ENCODE data around the gene MICA. TPM values are rescaled to one million over a fixed set of nuclear protein-coding genes. Genes with fewer than 3 reads are reported as not detected.
"Not testable (repeated sequence)": the region's sequence is repeated elsewhere in the genome, so short reads cannot be mapped to it uniquely, and the experiment has no call there.

MICA gene
- total RNA-seq, 1 experiment from 2014 or later = not detected

GRCh38 chr6:31386099-31386498 is 17.3 kb upstream of the MICA start:
- no peaks in the 10 kb centered on the region for H3K36me3 ChIP-seq (ENCODE audit: insufficient read depth, low read length)
- no peak for DNase-seq
- H4K20me1 ChIP-seq (ENCODE audit: insufficient read depth, low read depth, low read length) = no peaks in the 10 kb centered on the region
- H3K4me2 ChIP-seq (ENCODE audit: low read depth, low read length, poor library complexity, severe bottlenecking) = no peak overlapping the region
- H3K27me3 ChIP-seq (ENCODE audit: low read length) = no peaks in the 10 kb centered on the region
- H2AFZ ChIP-seq (ENCODE audit: low read length) = no peak overlapping the region
- no peak overlapping the region for H3K4me3 ChIP-seq (ENCODE audit: low read length)
- H3K4me1 ChIP-seq (ENCODE audit: low read length) = no peaks in the 10 kb centered on the region
- H3K9me3 ChIP-seq (ENCODE audit: low read length) = no peaks in the 10 kb centered on the region
- no peak overlapping the region for H3K9ac ChIP-seq (ENCODE audit: low read length)
- H3K9me2 ChIP-seq (replicated peaks; ENCODE audit: insufficient read depth, low read length) = no peaks in the 10 kb centered on the region
- H3K27ac ChIP-seq (ENCODE audit: low read length) = no peak overlapping the region
- no peaks in the 10 kb centered on the region for H3K79me2 ChIP-seq (ENCODE audit: low read length)

- Histone ChIP-seq H3K36me3 (ENCODE audit: insufficient read depth, low read length) (no peaks in the 10 kb centered on the region), H3K4me3 (ENCODE audit: low read length) (no peak overlapping the region), H3K79me2 (ENCODE audit: low read length) (no peaks in the 10 kb centered on the region), H3K9me2 (replicated peaks; ENCODE audit: insufficient read depth, low read length) (no peaks in the 10 kb centered on the region), H3K9me3 (ENCODE audit: low read length) (no peaks in the 10 kb centered on the region), H3K9ac (ENCODE audit: low read length) (no peak overlapping the region), H4K20me1 (ENCODE audit: insufficient read depth, low read depth, low read length) (no peaks in the 10 kb centered on the region), H3K4me1 (ENCODE audit: low read length) (no peaks in the 10 kb centered on the region), H3K27ac (ENCODE audit: low read length) (no peak overlapping the region), H3K4me2 (ENCODE audit: low read depth, low read length, poor library complexity, severe bottlenecking) (no peak overlapping the region), H2AFZ (ENCODE audit: low read length) (no peak overlapping the region), H3K27me3 (ENCODE audit: low read length) (no peaks in the 10 kb centered on the region)
- DNase-seq = no peak
These were observed 16.4 kb upstream of the MICA start for GRCh38 chr6:31386977-31387376.

- not testable (repeated sequence) for DNase-seq; H3K79me2 ChIP-seq (ENCODE audit: low read length); H3K4me3 ChIP-seq (ENCODE audit: low read length); H3K4me2 ChIP-seq (ENCODE audit: low read depth, low read length, poor library complexity, severe bottlenecking); H2AFZ ChIP-seq (ENCODE audit: low read length); H3K9me2 ChIP-seq (replicated peaks; ENCODE audit: insufficient read depth, low read length); H3K4me1 ChIP-seq (ENCODE audit: low read length); H3K27me3 ChIP-seq (ENCODE audit: low read length); H3K36me3 ChIP-seq (ENCODE audit: insufficient read depth, low read length); H3K27ac ChIP-seq (ENCODE audit: low read length); H4K20me1 ChIP-seq (ENCODE audit: insufficient read depth, low read depth, low read length); H3K9ac ChIP-seq (ENCODE audit: low read length); H3K9me3 ChIP-seq (ENCODE audit: low read length)
These were observed 14.2 kb upstream of the MICA start for GRCh38 chr6:31388916-31389801.

- H3K4me3 ChIP-seq (ENCODE audit: low read length); DNase-seq; H2AFZ ChIP-seq (ENCODE audit: low read length); H3K79me2 ChIP-seq (ENCODE audit: low read length); H3K9ac ChIP-seq (ENCODE audit: low read length); H3K9me2 ChIP-seq (replicated peaks; ENCODE audit: insufficient read depth, low read length); H3K36me3 ChIP-seq (ENCODE audit: insufficient read depth, low read length); H4K20me1 ChIP-seq (ENCODE audit: insufficient read depth, low read depth, low read length); H3K4me1 ChIP-seq (ENCODE audit: low read length); H3K9me3 ChIP-seq (ENCODE audit: low read length); H3K27me3 ChIP-seq (ENCODE audit: low read length); H3K4me2 ChIP-seq (ENCODE audit: low read depth, low read length, poor library complexity, severe bottlenecking); H3K27ac ChIP-seq (ENCODE audit: low read length): not testable (repeated sequence)
These were observed 13.6 kb upstream of the MICA start for GRCh38 chr6:31389802-31390132.

GRCh38 chr6:31393932-31394331 is 9.5 kb upstream of the MICA start:
- no peaks in the 10 kb centered on the region for H4K20me1 ChIP-seq (ENCODE audit: insufficient read depth, low read depth, low read length)
- H3K4me2 ChIP-seq (ENCODE audit: low read depth, low read length, poor library complexity, severe bottlenecking) = no peak overlapping the region
- no peak overlapping the region for H3K4me3 ChIP-seq (ENCODE audit: low read length)
- no peaks in the 10 kb centered on the region for H3K9me2 ChIP-seq (replicated peaks; ENCODE audit: insufficient read depth, low read length)
- no peak overlapping the region for H3K9ac ChIP-seq (ENCODE audit: low read length)
- no peak overlapping the region for H2AFZ ChIP-seq (ENCODE audit: low read length)
- no peaks in the 10 kb centered on the region for H3K9me3 ChIP-seq (ENCODE audit: low read length)
- H3K36me3 ChIP-seq (ENCODE audit: insufficient read depth, low read length) = no peaks in the 10 kb centered on the region
- no peaks in the 10 kb centered on the region for H3K27me3 ChIP-seq (ENCODE audit: low read length)
- no peak for DNase-seq
- no peaks in the 10 kb centered on the region for H3K79me2 ChIP-seq (ENCODE audit: low read length)
- H3K27ac ChIP-seq (ENCODE audit: low read length) = no peak overlapping the region
- H3K4me1 ChIP-seq (ENCODE audit: low read length) = no peaks in the 10 kb centered on the region

GRCh38 chr6:31394381-31394780 is 9.0 kb upstream of the MICA start:
- Histone ChIP-seq H3K36me3 (ENCODE audit: insufficient read depth, low read length) (no peaks in the 10 kb centered on the region), H3K27me3 (ENCODE audit: low read length) (no peaks in the 10 kb centered on the region), H3K4me3 (ENCODE audit: low read length) (no peak overlapping the region), H3K4me2 (ENCODE audit: low read depth, low read length, poor library complexity, severe bottlenecking) (no peak overlapping the region), H3K9me3 (ENCODE audit: low read length) (no peaks in the 10 kb centered on the region), H2AFZ (ENCODE audit: low read length) (no peak overlapping the region), H4K20me1 (ENCODE audit: insufficient read depth, low read depth, low read length) (no peaks in the 10 kb centered on the region), H3K27ac (ENCODE audit: low read length) (no peak overlapping the region), H3K9ac (ENCODE audit: low read length) (no peak overlapping the region), H3K9me2 (replicated peaks; ENCODE audit: insufficient read depth, low read length) (no peaks in the 10 kb centered on the region), H3K4me1 (ENCODE audit: low read length) (no peaks in the 10 kb centered on the region), H3K79me2 (ENCODE audit: low read length) (no peaks in the 10 kb centered on the region)
- DNase-seq = no peak

- H3K4me2 ChIP-seq (ENCODE audit: low read depth, low read length, poor library complexity, severe bottlenecking) = no peak overlapping the region
- no peaks in the 10 kb centered on the region for H3K9me2 ChIP-seq (replicated peaks; ENCODE audit: insufficient read depth, low read length)
- H3K4me1 ChIP-seq (ENCODE audit: low read length) = peaks cover 6% of the 10 kb centered on the region
- no peak overlapping the region for H2AFZ ChIP-seq (ENCODE audit: low read length)
- H3K36me3 ChIP-seq (ENCODE audit: insufficient read depth, low read length) = no peaks in the 10 kb centered on the region
- H3K9me3 ChIP-seq (ENCODE audit: low read length) = no peaks in the 10 kb centered on the region
- no peak overlapping the region for H3K4me3 ChIP-seq (ENCODE audit: low read length)
- no peaks in the 10 kb centered on the region for H3K79me2 ChIP-seq (ENCODE audit: low read length)
- no peak for DNase-seq
- no peaks in the 10 kb centered on the region for H4K20me1 ChIP-seq (ENCODE audit: insufficient read depth, low read depth, low read length)
- no peaks in the 10 kb centered on the region for H3K27me3 ChIP-seq (ENCODE audit: low read length)
- no peak overlapping the region for H3K9ac ChIP-seq (ENCODE audit: low read length)
- H3K27ac ChIP-seq (ENCODE audit: low read length) = no peak overlapping the region
These were observed 7.6 kb upstream of the MICA start for GRCh38 chr6:31395832-31396231.

- H3K27me3 ChIP-seq (ENCODE audit: low read length) = no peaks in the 10 kb centered on the region
- no peak overlapping the region for H3K4me3 ChIP-seq (ENCODE audit: low read length)
- H3K27ac ChIP-seq (ENCODE audit: low read length) = no peak overlapping the region
- no peaks in the 10 kb centered on the region for H3K9me2 ChIP-seq (replicated peaks; ENCODE audit: insufficient read depth, low read length)
- no peak overlapping the region for H3K4me2 ChIP-seq (ENCODE audit: low read depth, low read length, poor library complexity, severe bottlenecking)
- H3K79me2 ChIP-seq (ENCODE audit: low read length) = no peaks in the 10 kb centered on the region
- H2AFZ ChIP-seq (ENCODE audit: low read length) = no peak overlapping the region
- DNase-seq = peak; percentile 91
- H3K4me1 ChIP-seq (ENCODE audit: low read length) = peaks cover 6% of the 10 kb centered on the region
- no peaks in the 10 kb centered on the region for H3K9me3 ChIP-seq (ENCODE audit: low read length)
- H4K20me1 ChIP-seq (ENCODE audit: insufficient read depth, low read depth, low read length) = no peaks in the 10 kb centered on the region
- no peaks in the 10 kb centered on the region for H3K36me3 ChIP-seq (ENCODE audit: insufficient read depth, low read length)
- H3K9ac ChIP-seq (ENCODE audit: low read length) = no peak overlapping the region
These were observed 6.8 kb upstream of the MICA start for GRCh38 chr6:31396422-31397152.
